Gastroesophageal sphincter (tissue), 3 donors: ENCODE measurements around the gene TMEM40.

Experiments
- EP300 ChIP-seq: sonication (generic); formaldehyde crosslinking; IDR thresholded peaks from one replicate; pipeline ENCODE4 v1.6.1; 2017; ENCODE audit warnings: antibody characterized with exemption, mild to moderate bottlenecking
- POLR2A ChIP-seq, 2 donors: fragments of 450-650 bp; IDR thresholded peaks; one replicate each; pipeline ENCODE4 v1.6.1; 2017; ENCODE audit warnings: antibody characterized with exemption in 2 of 2, mild to moderate bottlenecking in 2 of 2, moderate library complexity in 1 of 2
- POLR2AphosphoS5 ChIP-seq: sonication (generic); formaldehyde crosslinking; IDR thresholded peaks from one replicate; pipeline ENCODE4 v1.6.1; 2017; ENCODE audit warnings: antibody characterized with exemption
- TF ChIP-seq, protein P1 (sequence below), 4 experiments: fragments of 200-600 bp in 2 of 4; fragments of 450-650 bp in 2 of 4; sonication (generic) in 1 of 4; IDR thresholded peaks; one replicate each; pipeline ENCODE4 v1.5.1; 2017 to 2019; ENCODE audit warnings: antibody characterized with exemption in 4 of 4, mild to moderate bottlenecking in 2 of 4, moderate library complexity in 2 of 4

DNA sequence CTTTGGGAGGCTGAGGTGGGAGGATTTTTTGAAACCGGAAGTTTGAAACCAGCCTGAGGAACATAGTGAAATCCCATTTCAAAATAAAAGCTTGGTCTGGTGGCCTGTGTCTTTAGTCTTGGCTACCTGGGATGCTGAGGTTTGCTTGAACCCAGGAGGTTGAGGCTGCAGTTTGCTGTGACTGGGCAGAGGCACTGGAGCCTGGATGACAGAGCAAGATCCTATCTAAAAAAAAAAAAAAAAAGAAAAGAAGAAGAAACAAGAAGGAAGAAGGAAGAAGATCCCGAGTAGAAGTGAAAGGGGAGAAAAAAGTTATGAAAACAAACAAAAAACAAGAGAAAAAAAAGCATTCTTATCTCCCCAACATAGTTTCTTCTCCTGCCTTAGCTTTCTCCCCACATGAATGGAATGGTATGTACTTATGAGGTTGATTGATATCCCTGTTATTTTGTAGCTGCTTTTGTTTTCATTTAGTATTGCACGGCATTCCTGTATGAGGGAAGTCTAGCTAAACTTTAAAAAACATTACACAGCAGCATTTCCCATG is 42.4 kb downstream of the TMEM40 start:
- TF ChIP-seq, protein P1, sequence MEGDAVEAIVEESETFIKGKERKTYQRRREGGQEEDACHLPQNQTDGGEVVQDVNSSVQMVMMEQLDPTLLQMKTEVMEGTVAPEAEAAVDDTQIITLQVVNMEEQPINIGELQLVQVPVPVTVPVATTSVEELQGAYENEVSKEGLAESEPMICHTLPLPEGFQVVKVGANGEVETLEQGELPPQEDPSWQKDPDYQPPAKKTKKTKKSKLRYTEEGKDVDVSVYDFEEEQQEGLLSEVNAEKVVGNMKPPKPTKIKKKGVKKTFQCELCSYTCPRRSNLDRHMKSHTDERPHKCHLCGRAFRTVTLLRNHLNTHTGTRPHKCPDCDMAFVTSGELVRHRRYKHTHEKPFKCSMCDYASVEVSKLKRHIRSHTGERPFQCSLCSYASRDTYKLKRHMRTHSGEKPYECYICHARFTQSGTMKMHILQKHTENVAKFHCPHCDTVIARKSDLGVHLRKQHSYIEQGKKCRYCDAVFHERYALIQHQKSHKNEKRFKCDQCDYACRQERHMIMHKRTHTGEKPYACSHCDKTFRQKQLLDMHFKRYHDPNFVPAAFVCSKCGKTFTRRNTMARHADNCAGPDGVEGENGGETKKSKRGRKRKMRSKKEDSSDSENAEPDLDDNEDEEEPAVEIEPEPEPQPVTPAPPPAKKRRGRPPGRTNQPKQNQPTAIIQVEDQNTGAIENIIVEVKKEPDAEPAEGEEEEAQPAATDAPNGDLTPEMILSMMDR (IDR thresholded peaks at IDR 0.05): no peak
- TF ChIP-seq POLR2A (IDR thresholded peaks at IDR 0.05): no peak
- TF ChIP-seq EP300: no peak
- TF ChIP-seq POLR2AphosphoS5: peak; percentile 13
